Caco-2 (cell line): Measurements from ENCODE around the gene EWSR1. TPM values are rescaled to one million over a fixed set of nuclear protein-coding genes. Genes with fewer than 3 reads are reported as not detected.

Source experiments
- BruUV-seq: library from RNA; stranded (reverse); fragments of 400-500 nt; replicated peaks from 2 replicates; lab custom pipeline; 2021; lab: Mats Ljungman, UMichigan
- CTCF ChIA-PET: fragments of 300-600 bp; sonication (Branson Sonifier 250); formaldehyde crosslinking; loops from one replicate; lab custom pipeline; 2022; ENCODE audit warnings: antibody characterized with exemption; lab: Charles Lee
- POLR2A ChIA-PET: fragments of 300-600 bp; sonication (Branson Sonifier 250); formaldehyde crosslinking; loops from one replicate; lab custom pipeline; 2022; ENCODE audit warnings: antibody characterized with exemption; lab: Charles Lee
- DNase-seq, 2 experiments: peaks; one replicate each; pipeline versions ENCODE4 v3.0.0 to v3.0.0-alpha.2; 2020 to 2022
- H3K27me3 ChIP-seq: replicated peaks from 2 replicates; pipeline ENCODE4 v1.6.0; 2011; ENCODE audit warnings: low read length; ENCODE audit not compliant: control insufficient read depth, insufficient read depth
- H3K36me3 ChIP-seq: 2 replicates; pipeline ENCODE4 v1.5.1; 2011; ENCODE audit warnings: low read length; ENCODE audit not compliant: control insufficient read depth, insufficient read depth
- H3K4me1 ChIP-seq: fragments of 250-450 bp; sonication (Bioruptor Pico); 2 replicates; pipeline ENCODE4 v1.5.1; 2020; ENCODE audit warnings: mild to moderate bottlenecking
- H3K4me3 ChIP-seq: 2 replicates; pipeline ENCODE4 v1.5.1; 2011; ENCODE audit warnings: low read depth, mild to moderate bottlenecking, control low read depth, low read length
- H3K9me3 ChIP-seq: fragments of 250-450 bp; sonication (Bioruptor Pico); 2 replicates; pipeline ENCODE4 v1.5.1; 2020; ENCODE audit warnings: mild to moderate bottlenecking, moderate library complexity
- H3K27ac Mint-ChIP-seq: one replicate; pipeline ENCODE4 v1.8.0; 2022; ENCODE audit warnings: mixed read lengths; ENCODE audit not compliant: unreplicated experiment
- H3K27me3 Mint-ChIP-seq: one replicate; pipeline ENCODE4 v1.8.0; 2022; ENCODE audit warnings: mixed read lengths; ENCODE audit not compliant: insufficient read depth, unreplicated experiment
- H3K36me3 Mint-ChIP-seq: one replicate; pipeline ENCODE4 v1.8.0; 2022; ENCODE audit warnings: mild to moderate bottlenecking, mixed read lengths; ENCODE audit not compliant: insufficient read depth, unreplicated experiment
- H3K4me1 Mint-ChIP-seq: one replicate; pipeline ENCODE4 v1.8.0; 2022; ENCODE audit warnings: low read depth, mixed read lengths; ENCODE audit not compliant: unreplicated experiment
- H3K4me3 Mint-ChIP-seq: one replicate; pipeline ENCODE4 v1.8.0; 2022; ENCODE audit warnings: mild to moderate bottlenecking, moderate library complexity, mixed read lengths; ENCODE audit not compliant: unreplicated experiment
- H3K9me3 Mint-ChIP-seq: one replicate; pipeline ENCODE4 v1.8.0; 2022; ENCODE audit warnings: mixed read lengths; ENCODE audit not compliant: unreplicated experiment
- CTCF ChIP-seq, 2 experiments: fragments of 200-600 bp in 1 of 2; IDR thresholded peaks; 1 replicate in 1 of 2; 2 replicates in 1 of 2; pipeline versions ENCODE4 v1.5.1 to v1.8.0; 2011 to 2022; ENCODE audit warnings: antibody characterized with exemption in 1 of 2, control low read depth in 1 of 2, inconsistent platforms in 1 of 2, low read depth in 1 of 2, low read length in 1 of 2, mild to moderate bottlenecking in 1 of 2, moderate library complexity in 1 of 2; ENCODE audit not compliant: insufficient read depth in 1 of 2, severe bottlenecking in 1 of 2, unreplicated experiment in 1 of 2
- intact Hi-C: fragments of 100-400 bp; cut with micrococcal nuclease; formaldehyde crosslinking; loops from one replicate; pipeline ENCODE4 v1.10.0; 2022; ENCODE audit not compliant: unreplicated experiment
- total RNA-seq: library from RNA; stranded (reverse); gene quantifications from 2 replicates; pipeline ENCODE4 v1.2.3, GENCODE V29; 2022

Gene EWSR1
- total RNA-seq, 1 experiment from 2014 or later, result 358 TPM

GRCh38 chr22:29243874-29244446 is 24.1 kb upstream of the EWSR1 start:
- H3K4me3 Mint-ChIP-seq, result no peak overlapping the region
- BruUV-seq, result no TSS peak
- Histone ChIP-seq H3K27me3 (no peaks in the 10 kb centered on the region), H3K4me3 (no peak overlapping the region), H3K4me1 (peaks cover 22% of the 10 kb centered on the region), H3K36me3 (no peaks in the 10 kb centered on the region), H3K9me3 (peaks cover 4% of the 10 kb centered on the region; the same call in 1 of the 2 replicates)
- DNase-seq, result no peak
- no peaks in the 10 kb centered on the region for H3K36me3 Mint-ChIP-seq
- H3K27me3 Mint-ChIP-seq, result no peaks in the 10 kb centered on the region
- H3K9me3 Mint-ChIP-seq, result peaks cover 33% of the 10 kb centered on the region
- CTCF ChIA-PET, result no interaction called here
- H3K27ac Mint-ChIP-seq, result no peak overlapping the region
- no peak for TF ChIP-seq CTCF (IDR thresholded peaks at IDR 0.05; ENCODE audit: insufficient read depth in 1 of 2, low read depth in 1 of 2, low read length in 1 of 2, severe bottlenecking in 1 of 2, unreplicated experiment in 1 of 2)
- H3K4me1 Mint-ChIP-seq, result peaks cover 14% of the 10 kb centered on the region
- intact Hi-C loops, result loop anchor here (10.0 kb wide), 2 partner anchors 389 to 639 kb away; no protein-coding TSS in a partner anchor
- POLR2A ChIA-PET, result interaction anchor here (1.9 kb wide), 1 partner anchor 38 kb away, joined by 8 read pairs; the partner anchor contains the start of gene EMID1

GRCh38 chr22:29244785-29245625 is 23.1 kb upstream of the EWSR1 start:
- Mint-ChIP-seq H3K4me1 (peaks cover 14% of the 10 kb centered on the region), H3K4me3 (no peak overlapping the region), H3K36me3 (no peaks in the 10 kb centered on the region), H3K9me3 (peaks cover 25% of the 10 kb centered on the region), H3K27me3 (no peaks in the 10 kb centered on the region), H3K27ac (peak overlapping the region; percentile 74)
- peaks cover 4% of the 10 kb centered on the region; the same call in 1 of the 2 replicates for H3K9me3 ChIP-seq
- POLR2A ChIA-PET, result interaction anchor here (1.9 kb wide), 1 partner anchor 39 kb away, joined by 8 read pairs; the partner anchor contains the start of gene EMID1
- CTCF ChIA-PET, result interaction anchor here (0.6 to 2.0 kb wide), 11 partner anchors 9 to 204 kb away, joined by 3 to 40 read pairs (median 4); partner anchors contain the start of gene EMID1
- peaks cover 22% of the 10 kb centered on the region for H3K4me1 ChIP-seq
- no TSS peak for BruUV-seq
- H3K27me3 ChIP-seq, result no peaks in the 10 kb centered on the region
- DNase-seq, result no peak
- intact Hi-C loops, result loop anchor here (1.0 to 10.0 kb wide), 6 partner anchors 39 to 640 kb away; partner anchors contain the start of gene KREMEN1
- H3K4me3 ChIP-seq, result no peak overlapping the region
- no peak for TF ChIP-seq CTCF (IDR thresholded peaks at IDR 0.05; ENCODE audit: insufficient read depth in 1 of 2, low read depth in 1 of 2, low read length in 1 of 2, severe bottlenecking in 1 of 2, unreplicated experiment in 1 of 2)
- no peaks in the 10 kb centered on the region for H3K36me3 ChIP-seq
